Upper lobe of left lung (tissue), 4 donors: Measurements from ENCODE around the gene OTOG.

Source experiments
- CTCF ChIP-seq, 6 experiments: fragments of 450-650 bp in 4 of 6; fragments of 200-600 bp in 2 of 6; sonication (generic) in 2 of 6; IDR thresholded peaks; one replicate each; pipeline ENCODE4 v1.5.1; 2016 to 2019; ENCODE audit warnings: antibody characterized with exemption in 6 of 6
- POLR2A ChIP-seq, 4 donors: fragments of 450-650 bp; IDR thresholded peaks; one replicate each; pipeline ENCODE4 v1.5.1; 2016 to 2017; ENCODE audit warnings: antibody characterized with exemption in 4 of 4, mild to moderate bottlenecking in 2 of 4
- POLR2AphosphoS5 ChIP-seq, 2 donors: sonication (generic); formaldehyde crosslinking; IDR thresholded peaks; one replicate each; pipeline ENCODE4 v1.5.1; 2017; ENCODE audit warnings: antibody characterized with exemption in 2 of 2

- TF ChIP-seq CTCF (IDR thresholded peaks at IDR 0.05) (no peak), POLR2A (IDR thresholded peaks at IDR 0.05) (no peak), POLR2AphosphoS5 (IDR thresholded peaks at IDR 0.05) (no peak)
These were observed at the start of gene OTOG for GRCh38 chr11:17547051-17547577.
